Activated T-cell treated with anti-CD3 and anti-CD28 coated beads, Interleukin-2, amount 50 U/mL, for 48 hours (primary cell): Measurements from ENCODE around the gene ZNF586.
A peak's percentile ranks its signal among the peaks of the same experiment; 100 is the strongest.
"Not testable (repeated sequence)": the region's sequence is repeated elsewhere in the genome, so short reads cannot be mapped to it uniquely, and the experiment has no call there.

Experiments used
- DNase-seq, 2 experiments: peaks; one replicate each; pipeline ENCODE4 v3.0.0-alpha.2; 2020

The ZNF586 gene

GRCh38 chr19:57769345-57770131 lies at the start of gene ZNF586:
TSS of gene ZNF586 (plus strand) at chr19:57769676. CDS start at chr19:57769843, 167 bp downstream.
- DNase-seq, result peak; percentile 86 to 89

- peak in 1 of 2 experiments; percentile 7 for DNase-seq
Measured at GRCh38 chr19:57719901-57720519, 49.5 kb upstream of the ZNF586 start.

- no peak for DNase-seq
Measured at GRCh38 chr19:57720878-57721277, 48.6 kb upstream of the ZNF586 start.

GRCh38 chr19:57738320-57738719 lies 31.2 kb upstream of the ZNF586 start:
- peak; percentile 54 to 63 for DNase-seq

GRCh38 chr19:57738770-57739169 lies 30.7 kb upstream of the ZNF586 start:
- not testable (repeated sequence) for DNase-seq

- DNase-seq, result peak; percentile 79 to 81
Measured at GRCh38 chr19:57746580-57747471, 22.6 kb upstream of the ZNF586 start, which contains the start of gene ZNF776. TSS of gene ZNF776 (plus strand) at chr19:57746815. CDS start at chr19:57747059, 244 bp downstream.

- no peak for DNase-seq
Measured at GRCh38 chr19:57747472-57747807, 22.0 kb upstream of the ZNF586 start.

- no peak for DNase-seq
Measured at GRCh38 chr19:57748029-57748428, 21.4 kb upstream of the ZNF586 start.

GRCh38 chr19:57754091-57754673 lies 15.3 kb upstream of the ZNF586 start:
- no peak for DNase-seq

- no peak for DNase-seq
Measured at GRCh38 chr19:57755031-57755430, 14.4 kb upstream of the ZNF586 start.

GRCh38 chr19:57757941-57758340 lies 11.5 kb upstream of the ZNF586 start:
- DNase-seq, result no peak

- DNase-seq, result no peak
Measured at GRCh38 chr19:57759096-57759495, 10.4 kb upstream of the ZNF586 start.

- no peak for DNase-seq
Measured at GRCh38 chr19:57771417-57771816, 1.9 kb downstream of the ZNF586 start.

- DNase-seq, result no peak
Measured at GRCh38 chr19:57773488-57773887, 4.0 kb downstream of the ZNF586 start.

GRCh38 chr19:57776764-57777296 lies 7.4 kb downstream of the ZNF586 start:
- no peak for DNase-seq

- DNase-seq, result no peak
Measured at GRCh38 chr19:57778336-57778735, 8.9 kb downstream of the ZNF586 start.

- no peak for DNase-seq
Measured at GRCh38 chr19:57779220-57779845, 9.9 kb downstream of the ZNF586 start.

GRCh38 chr19:57786286-57786685 lies 16.8 kb downstream of the ZNF586 start:
- no peak for DNase-seq

- DNase-seq, result no peak
Measured at GRCh38 chr19:57786906-57787305, 17.4 kb downstream of the ZNF586 start.

- DNase-seq, result no peak
Measured at GRCh38 chr19:57788114-57788692, 18.7 kb downstream of the ZNF586 start.

- DNase-seq, result no peak
Measured at GRCh38 chr19:57789288-57789687, 19.8 kb downstream of the ZNF586 start.

GRCh38 chr19:57796580-57796979 lies 27.1 kb downstream of the ZNF586 start:
- not testable (repeated sequence) for DNase-seq
